ENCODE measurements around the gene TMTC4.

The TMTC4 gene

GRCh38 chr13:100666124-100666523 is 8.5 kb downstream of the TMTC4 start:
- no peak for DNase-seq (ENCODE audit: low spot score)

GRCh38 chr13:100665403-100665802 is 9.2 kb downstream of the TMTC4 start:
- no peak for DNase-seq (ENCODE audit: low spot score)

GRCh38 chr13:100664171-100664900 is 10.3 kb downstream of the TMTC4 start:
- DNase-seq (ENCODE audit: low spot score), result no peak

- no peak for DNase-seq (ENCODE audit: low spot score)
Observed at GRCh38 chr13:100662468-100663211, 12.0 kb downstream of the TMTC4 start.

- DNase-seq (ENCODE audit: low spot score), result no peak
Observed at GRCh38 chr13:100660761-100661160, 13.8 kb downstream of the TMTC4 start.

GRCh38 chr13:100659578-100659977 is 15.0 kb downstream of the TMTC4 start:
- DNase-seq (ENCODE audit: low spot score), result no peak

- peak; percentile 17 for DNase-seq (ENCODE audit: low spot score)
Observed at GRCh38 chr13:100658363-100658762, 16.2 kb downstream of the TMTC4 start.

- no peak for DNase-seq (ENCODE audit: low spot score)
Observed at GRCh38 chr13:100657881-100658315, 16.7 kb downstream of the TMTC4 start.

GRCh38 chr13:100652510-100652909 is 22.1 kb downstream of the TMTC4 start:
- no peak for DNase-seq (ENCODE audit: low spot score)

- DNase-seq (ENCODE audit: low spot score), result no peak
Observed at GRCh38 chr13:100650326-100650725, 24.3 kb downstream of the TMTC4 start.

- DNase-seq (ENCODE audit: low spot score), result no peak
Observed at GRCh38 chr13:100648354-100648753, 26.2 kb downstream of the TMTC4 start.

- DNase-seq (ENCODE audit: low spot score), result no peak
Observed at GRCh38 chr13:100646871-100647270, 27.7 kb downstream of the TMTC4 start.

- no peak for DNase-seq (ENCODE audit: low spot score)
Observed at GRCh38 chr13:100646030-100646673, 28.4 kb downstream of the TMTC4 start.

GRCh38 chr13:100645382-100645781 is 29.2 kb downstream of the TMTC4 start:
- DNase-seq (ENCODE audit: low spot score), result no peak

- DNase-seq (ENCODE audit: low spot score), result no peak
Observed at GRCh38 chr13:100644371-100644770, 30.2 kb downstream of the TMTC4 start.

- no peak for DNase-seq (ENCODE audit: low spot score)
Observed at GRCh38 chr13:100637796-100638195, 36.8 kb downstream of the TMTC4 start.

- DNase-seq (ENCODE audit: low spot score), result no peak
Observed at GRCh38 chr13:100637380-100637779, 37.2 kb downstream of the TMTC4 start.

- DNase-seq (ENCODE audit: low spot score), result no peak
Observed at GRCh38 chr13:100636441-100636840, 38.2 kb downstream of the TMTC4 start.

GRCh38 chr13:100636004-100636403 is 38.6 kb downstream of the TMTC4 start:
- DNase-seq (ENCODE audit: low spot score), result no peak

GRCh38 chr13:100634696-100635095 is 39.9 kb downstream of the TMTC4 start:
- DNase-seq (ENCODE audit: low spot score), result no peak

- no peak for DNase-seq (ENCODE audit: low spot score)
Observed at GRCh38 chr13:100633461-100633860, 41.1 kb downstream of the TMTC4 start.

GRCh38 chr13:100630555-100630954 is 44.0 kb downstream of the TMTC4 start:
- DNase-seq (ENCODE audit: low spot score), result no peak

GRCh38 chr13:100627120-100627519 is 47.5 kb downstream of the TMTC4 start:
- DNase-seq (ENCODE audit: low spot score), result no peak
